Right atrium auricular region (tissue), 2 donors: ENCODE data around the gene TMCO6. TPM values are rescaled to one million over a fixed set of nuclear protein-coding genes. Genes with fewer than 3 reads are reported as not detected.
"Not testable (repeated sequence)": the region's sequence is repeated elsewhere in the genome, so short reads cannot be mapped to it uniquely, and the experiment has no call there.

Source experiments
- DNase-seq: peaks from one replicate; pipeline ENCODE4 v3.0.0-alpha.2; 2019; ENCODE audit warnings: low spot score
- H3K27ac ChIP-seq, 2 donors: fragments of 200-600 bp; sonication (generic); 1 replicate in 1 of 2; 2 replicates in 1 of 2; pipeline ENCODE4 v1.5.1; 2016 to 2019
- H3K27me3 ChIP-seq, 2 donors: fragments of 200-600 bp; sonication (generic); one replicate each; pipeline versions ENCODE4 v1.5.1 to v1.6.0; 2017 to 2019
- H3K36me3 ChIP-seq: fragments of 200-600 bp; sonication (generic); one replicate; pipeline ENCODE4 v1.5.1; 2016
- H3K4me1 ChIP-seq, 2 donors: fragments of 200-600 bp; sonication (generic); one replicate each; pipeline versions ENCODE4 v1.5.1 to v1.6.0; 2017 to 2019
- H3K4me3 ChIP-seq, 2 donors: fragments of 200-600 bp; sonication (generic); 1 replicate in 1 of 2; 2 replicates in 1 of 2; pipeline ENCODE4 v1.5.1; 2017 to 2019; ENCODE audit warnings: mild to moderate bottlenecking in 1 of 2, moderate library complexity in 1 of 2
- H3K9me3 ChIP-seq, 2 donors: fragments of 200-600 bp; sonication (generic); one replicate each; pipeline ENCODE4 v1.5.1; 2019
- CTCF ChIP-seq, 2 donors: fragments of 200-600 bp; sonication (generic); IDR thresholded peaks; one replicate each; pipeline ENCODE4 v1.5.1; 2019; ENCODE audit warnings: antibody characterized with exemption in 2 of 2
- total RNA-seq, 2 donors: library from RNA; depleted of rRNA; stranded (reverse); fragments of >200 nt; gene quantifications; one replicate each; pipeline ENCODE4 v1.1.0, GENCODE V29; 2016

TMCO6 gene
- total RNA-seq, 2 donors from 2014 or later, result 10.6 to 26.0 TPM

- H3K4me3 ChIP-seq, result no peak overlapping the region
- no peaks in the 10 kb centered on the region for H3K27me3 ChIP-seq
- no peaks in the 10 kb centered on the region for H3K36me3 ChIP-seq
- H3K4me1 ChIP-seq, result peaks cover 0 to 24% of the 10 kb centered on the region in 2 donors
- DNase-seq, result no peak
- peak overlapping the region; percentile 31 to 37 for H3K27ac ChIP-seq
- TF ChIP-seq CTCF (IDR thresholded peaks at IDR 0.05), result no peak
- no peaks in the 10 kb centered on the region for H3K9me3 ChIP-seq
Observed at GRCh38 chr5:140596321-140596741, 42.9 kb upstream of the TMCO6 start.

GRCh38 chr5:140598836-140599235 lies 40.4 kb upstream of the TMCO6 start:
- H3K4me3 ChIP-seq, result no peak overlapping the region
- no peaks in the 10 kb centered on the region for H3K27me3 ChIP-seq
- no peak overlapping the region for H3K27ac ChIP-seq
- H3K9me3 ChIP-seq, result no peaks in the 10 kb centered on the region
- H3K4me1 ChIP-seq, result peaks cover 0 to 24% of the 10 kb centered on the region in 2 donors
- no peaks in the 10 kb centered on the region for H3K36me3 ChIP-seq
- TF ChIP-seq CTCF (IDR thresholded peaks at IDR 0.05), result no peak
- no peak for DNase-seq

GRCh38 chr5:140600096-140600495 lies 39.2 kb upstream of the TMCO6 start:
- no peaks in the 10 kb centered on the region for H3K36me3 ChIP-seq
- peaks cover 0 to 18% of the 10 kb centered on the region in 2 donors for H3K4me1 ChIP-seq
- no peaks in the 10 kb centered on the region for H3K27me3 ChIP-seq
- DNase-seq, result no peak
- no peak overlapping the region for H3K4me3 ChIP-seq
- TF ChIP-seq CTCF (IDR thresholded peaks at IDR 0.05), result no peak
- no peaks in the 10 kb centered on the region for H3K9me3 ChIP-seq
- H3K27ac ChIP-seq, result no peak overlapping the region

GRCh38 chr5:140602147-140602546 lies 37.1 kb upstream of the TMCO6 start:
- peak overlapping the region; percentile 27 to 51 for H3K27ac ChIP-seq
- H3K36me3 ChIP-seq, result no peaks in the 10 kb centered on the region
- no peaks in the 10 kb centered on the region for H3K27me3 ChIP-seq
- no peaks in the 10 kb centered on the region for H3K9me3 ChIP-seq
- no peak for TF ChIP-seq CTCF (IDR thresholded peaks at IDR 0.05)
- H3K4me3 ChIP-seq, result no peak overlapping the region
- H3K4me1 ChIP-seq, result no peaks in the 10 kb centered on the region
- DNase-seq, result no peak

GRCh38 chr5:140603446-140603698 lies 35.9 kb upstream of the TMCO6 start:
- not testable (repeated sequence) for DNase-seq, H3K36me3 ChIP-seq, H3K9me3 ChIP-seq, H3K4me3 ChIP-seq, H3K27me3 ChIP-seq, H3K4me1 ChIP-seq
- peak overlapping the region in 1 of 2 donors; percentile 26 for H3K27ac ChIP-seq

- H3K9me3 ChIP-seq, result no peaks in the 10 kb centered on the region
- no peak overlapping the region for H3K27ac ChIP-seq
- TF ChIP-seq CTCF (IDR thresholded peaks at IDR 0.05), result no peak
- no peaks in the 10 kb centered on the region for H3K36me3 ChIP-seq
- DNase-seq, result no peak
- no peaks in the 10 kb centered on the region for H3K4me1 ChIP-seq
- H3K27me3 ChIP-seq, result no peaks in the 10 kb centered on the region
- H3K4me3 ChIP-seq, result no peak overlapping the region
Observed at GRCh38 chr5:140603734-140604133, 35.5 kb upstream of the TMCO6 start.
